IPS-20b (cell line): ENCODE measurements around the gene KRTAP10-3.
"Not testable (repeated sequence)": the region's sequence is repeated elsewhere in the genome, so short reads cannot be mapped to it uniquely, and the experiment has no call there.

Experiments used
- H3K27ac ChIP-seq: one replicate; pipeline ENCODE4 v1.5.1; 2013; ENCODE audit warnings: low read length
- H3K27me3 ChIP-seq: 2 replicates; pipeline ENCODE4 v1.6.1; 2013; ENCODE audit warnings: mild to moderate bottlenecking, low read length, inconsistent platforms; ENCODE audit not compliant: insufficient read depth
- H3K36me3 ChIP-seq: 2 replicates; pipeline ENCODE4 v1.6.1; 2013; ENCODE audit warnings: low read depth, mild to moderate bottlenecking, inconsistent platforms, low read length, moderate library complexity; ENCODE audit not compliant: insufficient read depth
- H3K4me1 ChIP-seq: 2 replicates; pipeline ENCODE4 v1.6.1; 2013; ENCODE audit warnings: mild to moderate bottlenecking, control low read depth, inconsistent platforms, low read length, moderate library complexity; ENCODE audit not compliant: insufficient read depth
- H3K4me3 ChIP-seq: 2 replicates; pipeline ENCODE4 v1.5.1; 2013; ENCODE audit warnings: mild to moderate bottlenecking, low read length, inconsistent platforms
- H3K9ac ChIP-seq: 2 replicates; pipeline ENCODE4 v1.6.1; 2013; ENCODE audit warnings: low read depth, mild to moderate bottlenecking, inconsistent platforms, low read length, moderate library complexity
- H3K9me3 ChIP-seq: 2 replicates; pipeline ENCODE4 v1.6.1; 2013; ENCODE audit warnings: mild to moderate bottlenecking, low read depth, low read length, inconsistent platforms; ENCODE audit not compliant: insufficient read depth

Gene KRTAP10-3

DNA sequence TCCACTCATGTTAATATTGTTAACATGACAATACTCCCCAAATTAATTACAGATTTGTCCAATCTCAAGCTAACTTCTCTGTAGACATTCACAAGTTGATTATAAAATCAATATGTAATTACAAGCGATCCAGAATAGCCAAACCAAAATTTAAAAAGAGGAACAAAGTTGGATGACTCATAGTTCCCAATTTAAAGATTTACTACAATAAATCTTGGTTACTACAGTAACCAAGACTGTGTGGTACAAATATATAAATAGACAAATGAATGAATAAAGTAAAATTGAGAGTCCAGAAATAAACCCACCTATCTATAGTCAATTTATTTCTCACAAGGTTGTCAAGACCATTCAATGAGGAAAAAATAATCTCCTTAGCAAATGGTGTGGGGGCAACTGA lies 7.8 kb upstream of the KRTAP10-3 start:
- no peak overlapping the region for H3K9ac ChIP-seq
- H3K9me3 ChIP-seq, result no peaks in the 10 kb centered on the region; the same call in 1 of the 2 replicates
- no peaks in the 10 kb centered on the region for H3K4me1 ChIP-seq
- no peaks in the 10 kb centered on the region for H3K36me3 ChIP-seq
- no peak overlapping the region for H3K27ac ChIP-seq
- H3K4me3 ChIP-seq, result no peak overlapping the region
- no peaks in the 10 kb centered on the region for H3K27me3 ChIP-seq

DNA sequence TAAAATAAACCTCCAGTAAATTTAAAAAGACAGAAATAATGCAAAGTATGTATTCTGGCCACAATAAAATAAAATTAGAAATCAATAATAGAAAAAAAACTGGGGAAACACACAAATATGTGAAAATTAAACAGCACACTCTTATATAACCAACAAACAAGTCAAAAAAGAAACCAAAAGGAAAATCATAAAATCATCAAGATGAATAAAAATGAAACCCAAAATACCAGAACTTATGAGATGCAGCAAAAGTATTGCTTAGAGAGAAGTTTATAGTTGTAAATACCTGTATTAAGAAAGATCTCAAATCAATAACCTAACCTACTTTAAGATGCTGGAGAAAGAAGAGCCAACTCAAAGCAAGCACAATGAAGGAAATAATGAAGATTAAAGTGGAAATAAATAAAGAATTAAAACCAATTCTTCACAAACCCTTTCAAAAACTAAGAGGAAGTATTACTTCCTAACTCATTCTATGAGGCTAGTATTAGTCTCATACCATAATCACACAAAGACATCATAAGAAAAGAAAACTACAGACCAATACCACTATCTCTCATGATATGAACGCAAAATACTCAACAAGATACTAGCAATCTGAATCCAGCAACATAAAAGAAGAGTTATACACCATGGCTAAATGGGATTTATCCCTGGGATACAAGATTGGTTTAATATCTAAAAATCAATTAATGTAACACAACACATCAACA lies 6.4 kb upstream of the KRTAP10-3 start:
- Histone ChIP-seq H3K27ac (no peak overlapping the region), H3K27me3 (no peaks in the 10 kb centered on the region), H3K9me3 (no peaks in the 10 kb centered on the region)

DNA sequence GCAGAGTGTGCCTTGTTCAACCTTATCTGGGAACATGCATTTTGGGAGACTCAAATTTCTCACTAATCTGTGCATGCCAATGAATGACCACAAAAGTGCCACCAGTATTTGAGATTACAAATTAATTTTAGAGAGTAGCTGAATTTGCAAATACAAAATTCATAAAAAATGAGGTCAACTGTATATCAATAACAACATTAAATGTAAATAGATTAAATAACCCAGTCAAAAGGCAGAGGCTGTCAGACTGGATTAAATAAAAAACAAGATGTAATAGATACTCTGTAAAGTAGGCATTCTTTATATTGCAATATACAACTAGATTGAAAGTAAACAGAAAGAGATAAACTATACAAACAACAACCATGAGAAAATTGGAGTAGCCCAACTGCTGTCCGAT lies 5.5 kb upstream of the KRTAP10-3 start:
- Histone ChIP-seq H3K4me1 (no peaks in the 10 kb centered on the region), H3K36me3 (no peaks in the 10 kb centered on the region), H3K9me3 (no peaks in the 10 kb centered on the region), H3K27ac (no peak overlapping the region), H3K4me3 (no peak overlapping the region), H3K27me3 (no peaks in the 10 kb centered on the region), H3K9ac (no peak overlapping the region)

More for the DNA sequence above, 6.4 kb upstream of the KRTAP10-3 start:
- Histone ChIP-seq H3K4me1 (no peaks in the 10 kb centered on the region), H3K4me3 (no peak overlapping the region), H3K36me3 (no peaks in the 10 kb centered on the region), H3K9ac (no peak overlapping the region)

DNA sequence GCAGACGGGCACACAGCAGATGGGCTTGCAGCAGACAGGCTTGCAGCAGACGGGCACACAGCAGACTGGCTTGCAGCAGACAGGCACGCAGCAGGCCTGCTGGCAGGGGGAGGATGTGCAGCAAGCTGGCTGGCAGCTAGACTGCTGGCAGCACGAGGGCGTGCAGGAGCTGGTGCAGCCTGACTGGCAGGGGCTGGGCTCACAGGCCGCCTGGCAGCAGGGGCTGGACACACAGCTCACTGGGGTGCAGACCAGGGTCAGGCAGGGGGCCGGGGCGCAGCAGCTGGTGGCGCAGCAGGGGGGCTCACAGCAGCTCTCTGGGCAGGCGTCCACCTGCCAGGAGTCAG lies 293 bp downstream of the KRTAP10-3 start:
- H3K36me3 ChIP-seq, H3K4me3 ChIP-seq, H3K27me3 ChIP-seq, H3K9me3 ChIP-seq, H3K27ac ChIP-seq, H3K4me1 ChIP-seq, H3K9ac ChIP-seq: not testable (repeated sequence)

DNA sequence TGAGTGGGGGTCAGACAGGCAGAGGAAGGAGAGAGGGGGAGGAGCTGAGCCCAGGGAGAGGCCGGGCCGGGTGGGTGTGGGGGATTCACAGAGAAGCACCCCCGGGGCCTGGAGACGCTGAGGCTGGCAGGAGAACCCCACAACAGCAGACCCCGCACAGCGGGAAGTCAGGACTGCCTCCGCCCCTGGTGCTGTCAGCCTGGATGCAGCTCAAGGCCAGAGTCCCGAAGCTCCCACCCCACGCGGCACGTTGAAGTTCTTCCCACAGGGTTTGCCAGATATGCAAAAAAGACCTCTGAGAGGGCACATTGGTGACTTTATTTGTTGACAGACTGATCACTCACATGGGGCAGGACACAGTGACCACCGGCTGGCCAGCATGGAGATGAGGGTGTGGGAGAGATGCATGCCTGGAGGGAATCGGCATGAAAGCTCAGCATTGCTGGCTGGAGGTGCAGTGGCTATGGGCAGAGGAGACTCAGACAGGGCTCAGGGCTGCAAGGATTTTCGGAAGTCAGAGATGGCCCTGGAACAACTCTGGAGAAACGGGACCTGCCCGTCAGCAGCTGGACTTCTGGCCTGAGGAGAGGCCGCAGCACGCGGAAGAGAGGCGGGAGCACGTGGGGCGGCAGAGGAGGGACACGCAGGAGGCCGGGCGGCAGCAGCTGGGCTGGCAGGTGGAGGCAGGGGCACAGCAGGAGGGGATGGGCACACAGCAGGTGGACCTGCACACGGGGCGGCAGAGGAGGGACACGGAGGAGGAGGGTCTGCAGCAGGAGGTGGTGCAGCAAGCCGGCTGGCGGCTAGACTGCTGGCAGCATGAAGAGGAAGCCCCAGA lies 885 bp downstream of the KRTAP10-3 start:
- Histone ChIP-seq H3K4me1 (no peaks in the 10 kb centered on the region), H3K4me3 (no peak overlapping the region), H3K9ac (no peak overlapping the region), H3K36me3 (no peaks in the 10 kb centered on the region), H3K27me3 (no peaks in the 10 kb centered on the region), H3K27ac (no peak overlapping the region), H3K9me3 (no peaks in the 10 kb centered on the region)

DNA sequence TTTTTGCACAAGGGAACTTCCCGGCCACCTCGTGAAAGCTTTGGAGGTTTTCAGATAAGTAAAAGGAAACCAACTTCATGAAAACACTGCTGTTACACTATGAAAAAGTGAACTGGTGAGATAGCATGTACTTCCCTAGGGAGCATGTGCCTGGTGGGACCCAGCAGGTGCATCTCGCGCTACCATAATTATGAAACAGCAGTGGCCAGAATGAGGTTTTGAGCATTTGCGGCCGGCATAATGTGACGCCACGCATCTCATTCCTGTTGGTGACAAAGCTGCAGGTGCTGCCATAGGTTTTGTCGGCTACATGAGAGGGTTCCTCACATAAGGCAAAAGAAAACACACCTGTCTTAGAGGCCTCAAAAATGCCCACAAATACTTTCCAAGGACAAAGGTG lies 1.7 kb downstream of the KRTAP10-3 start:
- Histone ChIP-seq H3K36me3 (no peaks in the 10 kb centered on the region), H3K9me3 (no peaks in the 10 kb centered on the region), H3K27me3 (no peaks in the 10 kb centered on the region), H3K27ac (no peak overlapping the region), H3K4me3 (no peak overlapping the region), H3K4me1 (no peaks in the 10 kb centered on the region), H3K9ac (no peak overlapping the region)

DNA sequence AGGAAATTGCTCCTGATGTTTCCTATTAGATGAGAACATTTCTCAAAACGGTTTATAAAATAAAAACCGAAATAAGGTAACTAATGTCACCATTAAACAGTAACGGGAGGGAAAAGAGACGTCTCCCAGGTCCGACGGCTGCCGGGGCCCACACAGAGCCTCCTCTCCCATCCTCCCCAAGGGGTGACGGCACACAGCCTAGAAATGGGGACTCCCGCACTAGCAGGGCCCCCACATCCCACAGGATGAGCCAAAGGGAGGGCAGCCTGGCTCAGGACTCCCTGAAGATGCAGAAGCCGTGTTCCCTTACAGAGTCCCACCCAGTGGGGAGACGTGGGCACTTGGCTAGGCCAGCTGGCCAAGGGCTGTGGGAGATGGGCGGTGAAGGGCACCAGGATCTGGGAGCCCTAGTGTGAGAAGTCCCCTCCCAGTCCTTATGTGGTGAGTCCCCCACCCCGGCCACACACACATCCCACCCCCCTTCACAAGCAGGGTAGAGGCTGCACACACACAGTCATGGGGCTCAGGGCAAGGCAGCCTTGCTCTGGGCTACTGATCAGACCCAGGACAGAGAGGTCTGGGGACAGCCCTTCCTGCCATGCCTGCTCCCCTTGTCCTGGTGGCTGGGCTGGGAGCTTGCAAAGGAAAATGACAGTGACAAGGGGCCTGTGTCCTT lies 3.3 kb downstream of the KRTAP10-3 start:
- no peaks in the 10 kb centered on the region for H3K36me3 ChIP-seq
- H3K9ac ChIP-seq, result no peak overlapping the region
- H3K27ac ChIP-seq, result no peak overlapping the region
- H3K9me3 ChIP-seq, result no peaks in the 10 kb centered on the region
- no peaks in the 10 kb centered on the region for H3K27me3 ChIP-seq
- H3K4me1 ChIP-seq, result no peaks in the 10 kb centered on the region
- H3K4me3 ChIP-seq, result no peak overlapping the region

DNA sequence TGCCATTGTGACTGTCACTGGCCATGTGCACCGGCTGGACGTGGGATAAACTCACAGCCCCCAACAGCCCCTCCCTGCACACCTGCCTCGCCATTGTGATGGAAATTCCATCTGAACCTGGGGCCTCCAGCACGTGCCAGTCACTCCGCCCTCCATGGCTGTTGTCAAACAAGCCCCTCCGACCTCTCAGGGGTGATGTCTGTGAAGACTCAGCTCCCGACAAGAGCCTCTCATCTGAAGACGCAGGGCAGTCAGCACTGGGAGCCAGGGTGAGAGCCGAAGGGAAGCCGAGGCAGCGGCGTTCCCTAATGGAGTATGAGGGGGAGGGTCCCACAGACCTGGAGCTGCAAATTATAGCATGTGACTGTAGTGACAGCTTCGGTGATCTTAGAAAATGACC lies 5.9 kb downstream of the KRTAP10-3 start:
- Histone ChIP-seq H3K9ac (no peak overlapping the region), H3K9me3 (no peaks in the 10 kb centered on the region), H3K4me3 (no peak overlapping the region), H3K27ac (no peak overlapping the region), H3K36me3 (no peaks in the 10 kb centered on the region), H3K4me1 (peaks cover 13% of the 10 kb centered on the region; the same call in 1 of the 2 replicates), H3K27me3 (no peaks in the 10 kb centered on the region)

DNA sequence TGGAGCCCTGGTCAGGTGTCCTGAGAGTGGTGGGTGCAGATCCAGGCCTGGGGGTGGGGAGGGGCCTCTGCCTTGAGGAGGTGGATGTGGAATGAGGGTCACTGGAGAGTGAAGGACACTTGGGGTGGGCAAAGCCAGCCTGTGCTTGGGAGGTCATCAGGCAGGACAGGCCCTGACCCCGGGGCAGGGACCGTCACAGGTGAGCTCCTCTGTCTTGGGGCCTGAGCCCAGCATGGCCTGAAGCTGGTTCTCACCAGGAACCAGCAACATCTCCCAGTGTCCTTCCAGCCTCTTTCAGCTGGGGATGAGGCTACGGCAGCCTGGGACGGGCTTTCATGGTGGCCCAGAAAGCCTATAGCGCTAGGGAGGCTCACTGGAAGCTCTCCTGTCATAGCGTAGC lies 6.5 kb downstream of the KRTAP10-3 start:
- Histone ChIP-seq H3K4me3 (no peak overlapping the region), H3K9me3 (no peaks in the 10 kb centered on the region), H3K4me1 (peaks cover 13% of the 10 kb centered on the region; the same call in 1 of the 2 replicates), H3K36me3 (no peaks in the 10 kb centered on the region), H3K27me3 (no peaks in the 10 kb centered on the region), H3K27ac (no peak overlapping the region), H3K9ac (no peak overlapping the region)

DNA sequence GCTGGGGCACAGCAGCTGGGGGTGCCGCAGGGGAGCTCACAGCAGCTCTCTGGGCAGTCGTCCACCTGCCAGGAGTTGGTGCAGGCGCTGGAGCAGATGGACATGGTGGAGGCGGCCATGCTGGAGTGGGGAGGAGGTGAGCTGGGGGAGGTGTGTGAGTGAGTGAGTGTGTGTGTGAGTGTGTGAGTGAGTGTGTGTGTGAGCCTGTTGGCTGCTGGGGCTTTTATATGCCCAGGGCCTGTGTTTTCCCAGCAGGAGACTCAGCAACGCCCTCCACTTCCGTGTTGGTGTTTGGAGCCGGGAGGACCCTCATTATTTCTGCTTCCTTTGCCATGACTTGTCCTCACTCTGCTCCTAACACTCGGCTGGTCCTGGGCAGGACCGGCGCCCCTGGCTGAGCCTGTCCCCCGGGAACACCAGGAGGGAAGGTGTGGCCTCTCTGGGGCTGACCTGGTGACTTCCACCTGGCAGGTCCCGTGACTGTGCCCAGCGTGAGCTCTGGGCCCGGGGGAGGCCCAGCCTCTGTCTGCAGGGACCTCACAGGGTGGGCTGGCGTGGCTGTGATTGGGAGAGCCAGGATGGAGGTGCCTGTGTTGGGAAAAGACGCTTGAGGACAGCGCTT lies 7.1 kb downstream of the KRTAP10-3 start, which contains the start of gene KRTAP10-2:
Gene KRTAP10-2, minus strand, starts transcription at position 166 of the 622 bp plus-strand sequence. Its CDS starts 47 bp downstream, at position 119.
- peaks cover 4% of the 10 kb centered on the region; the same call in 1 of the 2 replicates for H3K9me3 ChIP-seq
- H3K27ac ChIP-seq, result no peak within 1 kb of the TSS
- H3K4me3 ChIP-seq, result no peak within 1 kb of the TSS
- peaks cover 13% of the 10 kb centered on the region; the same call in 1 of the 2 replicates for H3K4me1 ChIP-seq
- H3K36me3 ChIP-seq, result no peaks in the 10 kb centered on the region
- no peak within 1 kb of the TSS for H3K9ac ChIP-seq
- H3K27me3 ChIP-seq, result no peaks in the 10 kb centered on the region

DNA sequence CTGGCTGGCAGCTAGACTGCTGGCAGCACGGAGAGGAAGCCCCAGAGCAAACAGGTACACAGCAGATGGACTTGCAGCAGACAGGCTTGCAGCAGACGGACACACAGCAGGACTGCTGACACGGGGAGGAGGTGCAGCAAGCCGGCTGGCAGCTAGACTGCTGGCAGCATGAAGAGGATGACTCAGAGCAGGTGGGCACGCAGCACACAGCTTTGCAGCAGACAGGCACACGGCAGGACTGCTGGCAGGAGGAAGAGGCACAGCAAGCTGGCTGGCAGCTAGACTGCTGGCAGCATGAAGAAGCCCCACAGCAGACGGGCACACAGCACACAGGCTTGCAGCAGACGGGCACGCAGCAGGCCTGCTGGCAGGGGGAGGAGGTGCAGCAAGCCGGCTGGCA lies 7.8 kb downstream of the KRTAP10-3 start:
- no peak overlapping the region for H3K9ac ChIP-seq
- H3K27me3 ChIP-seq, result no peaks in the 10 kb centered on the region
- H3K9me3 ChIP-seq, result peaks cover 4% of the 10 kb centered on the region; the same call in 1 of the 2 replicates
- H3K4me3 ChIP-seq, result no peak overlapping the region
- H3K36me3 ChIP-seq, result no peaks in the 10 kb centered on the region
- H3K4me1 ChIP-seq, result peaks cover 13% of the 10 kb centered on the region; the same call in 1 of the 2 replicates
- no peak overlapping the region for H3K27ac ChIP-seq
